ENCODE measurements around the gene SNX32. TPM values are rescaled to one million over a fixed set of nuclear protein-coding genes. Genes with fewer than 3 reads are reported as not detected.

Gene SNX32
- total and polyA plus RNA-seq, 2 of the 13 experiments (the other 11 are each of a cell fraction or from before 2014, with no cell fraction given): 0.09 to 0.34 TPM

DNA sequence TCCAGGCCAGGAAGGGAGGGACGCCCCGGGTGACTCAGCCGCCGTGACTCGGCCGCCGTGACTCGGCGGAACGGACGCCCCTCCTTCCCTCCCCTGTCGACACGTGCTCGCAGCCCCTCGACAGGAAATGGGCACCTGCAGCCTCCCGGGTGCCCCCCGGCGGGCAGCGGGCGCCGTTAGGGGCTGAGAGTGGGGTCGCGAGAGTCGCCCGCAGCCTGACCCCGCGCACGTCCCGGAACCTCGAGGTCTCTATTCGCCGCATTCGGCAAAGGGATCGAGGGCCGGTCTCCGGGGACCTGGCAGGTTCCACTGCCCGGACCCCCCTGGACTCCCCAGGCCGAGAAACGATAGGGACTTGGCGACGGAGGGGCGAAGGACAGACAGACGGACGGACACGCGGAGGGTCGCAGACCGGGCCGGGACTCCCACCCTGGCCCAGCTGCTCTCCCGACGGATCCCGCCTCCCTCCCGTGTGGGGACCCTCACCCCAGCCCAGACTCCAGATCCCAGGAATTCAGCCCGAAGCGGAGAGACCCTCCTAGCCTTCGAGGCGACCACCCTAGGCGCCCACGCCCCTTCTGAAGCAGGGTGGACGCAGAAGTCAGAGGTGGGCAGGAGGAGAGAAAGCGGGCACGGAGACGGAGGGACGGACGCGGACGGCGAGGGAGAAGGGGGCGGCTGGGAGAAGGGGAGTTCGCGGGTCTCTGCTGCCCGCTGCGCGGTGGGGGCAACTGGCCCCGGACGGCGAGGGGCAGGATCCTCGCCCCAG, 65.8 kb downstream of the SNX32 start (continued):
- TF ChIP-seq, protein P1, sequence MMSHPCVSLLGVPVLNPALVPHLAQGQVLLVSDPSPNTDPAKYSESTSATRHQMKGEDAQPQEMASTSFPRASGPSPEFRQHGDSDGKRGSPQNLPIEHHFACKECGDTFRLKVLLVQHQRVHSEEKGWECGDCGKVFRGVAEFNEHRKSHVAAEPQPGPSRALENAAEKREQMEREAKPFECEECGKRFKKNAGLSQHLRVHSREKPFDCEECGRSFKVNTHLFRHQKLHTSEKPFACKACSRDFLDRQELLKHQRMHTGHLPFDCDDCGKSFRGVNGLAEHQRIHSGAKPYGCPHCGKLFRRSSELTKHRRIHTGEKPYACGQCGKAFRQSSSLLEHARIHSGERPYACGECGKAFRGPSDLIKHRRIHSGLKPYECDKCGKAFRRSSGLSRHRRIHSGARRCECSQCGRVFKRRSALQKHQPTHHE (CRISPR knock-in tag; IDR thresholded peaks at IDR 0.05; ENCODE audit: borderline replicate concordance): no peak
- TF ChIP-seq MAFG (CRISPR knock-in tag; IDR thresholded peaks at IDR 0.05) (peak; percentile 92), ZBTB3 (CRISPR knock-in tag; IDR thresholded peaks at IDR 0.05; ENCODE audit: borderline replicate concordance, low read depth) (no peak), BRD4 (CRISPR knock-in tag; IDR thresholded peaks at IDR 0.05) (0 out of 2 replicates have a peak, but pooled peaks have one; percentile 19), KDM6A (CRISPR knock-in tag; IDR thresholded peaks at IDR 0.05; ENCODE audit: low read depth) (no peak), ZNF557 (CRISPR knock-in tag; IDR thresholded peaks at IDR 0.05) (no peak), MAFF (IDR thresholded peaks at IDR 0.05; ENCODE audit: low read depth, low read length) (no peak; the same call in 1 of the 2 replicates), TCF7 (IDR thresholded peaks at IDR 0.05; ENCODE audit: low read depth) (no peak), ETV6 (CRISPR knock-in tag; conservative IDR thresholded peaks at IDR 0.05) (0 out of 2 replicates have a peak, but pooled peaks have one; percentile 60), ZIK1 (CRISPR knock-in tag; IDR thresholded peaks at IDR 0.05; ENCODE audit: borderline replicate concordance, low read depth) (peak; percentile 57; the same call in 1 of the 2 replicates), KLF6 (CRISPR knock-in tag; IDR thresholded peaks at IDR 0.05) (0 out of 2 replicates have a peak, but pooled peaks have one; percentile 44), FOXC1 (CRISPR knock-in tag; IDR thresholded peaks at IDR 0.05; ENCODE audit: borderline replicate concordance) (peak; percentile 45; the same call in 1 of the 2 replicates), ZNF607 (CRISPR knock-in tag; IDR thresholded peaks at IDR 0.05; ENCODE audit: borderline replicate concordance) (no peak; the same call in 1 of the 2 replicates), ZNF430 (CRISPR knock-in tag; IDR thresholded peaks at IDR 0.05) (peak; percentile 69; the same call in 1 of the 2 replicates), IRF2 (CRISPR knock-in tag; IDR thresholded peaks at IDR 0.05) (no peak), NFRKB (IDR thresholded peaks at IDR 0.05) (no peak), SP4 (CRISPR knock-in tag; IDR thresholded peaks at IDR 0.05) (peak; percentile 71; the same call in 1 of the 2 replicates), ZNF605 (CRISPR knock-in tag; IDR thresholded peaks at IDR 0.05) (peak; percentile 87), YEATS2 (CRISPR knock-in tag; IDR thresholded peaks at IDR 0.05; ENCODE audit: borderline replicate concordance) (no peak), TOE1 (CRISPR knock-in tag; IDR thresholded peaks at IDR 0.05) (no peak), NFYB (CRISPR knock-in tag; IDR thresholded peaks at IDR 0.05) (no peak), ZNF432 (CRISPR knock-in tag; IDR thresholded peaks at IDR 0.05; ENCODE audit: borderline replicate concordance) (no peak)
- TF ChIP-seq, protein P2, sequence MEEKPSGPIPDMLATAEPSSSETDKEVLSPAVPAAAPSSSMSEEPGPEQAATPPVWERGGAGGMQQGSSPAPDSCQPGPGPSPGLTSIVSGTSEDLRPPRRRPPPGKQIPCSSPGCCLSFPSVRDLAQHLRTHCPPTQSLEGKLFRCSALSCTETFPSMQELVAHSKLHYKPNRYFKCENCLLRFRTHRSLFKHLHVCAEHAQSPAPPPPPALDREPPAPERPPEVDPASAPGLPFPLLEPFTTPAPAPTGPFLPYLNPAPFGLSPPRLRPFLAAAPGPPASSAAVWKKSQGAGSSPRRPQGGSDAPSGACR (CRISPR knock-in tag; IDR thresholded peaks at IDR 0.05): 0 out of 2 replicates have a peak, but pooled peaks have one; percentile 73
- TF ChIP-seq, protein P3, sequence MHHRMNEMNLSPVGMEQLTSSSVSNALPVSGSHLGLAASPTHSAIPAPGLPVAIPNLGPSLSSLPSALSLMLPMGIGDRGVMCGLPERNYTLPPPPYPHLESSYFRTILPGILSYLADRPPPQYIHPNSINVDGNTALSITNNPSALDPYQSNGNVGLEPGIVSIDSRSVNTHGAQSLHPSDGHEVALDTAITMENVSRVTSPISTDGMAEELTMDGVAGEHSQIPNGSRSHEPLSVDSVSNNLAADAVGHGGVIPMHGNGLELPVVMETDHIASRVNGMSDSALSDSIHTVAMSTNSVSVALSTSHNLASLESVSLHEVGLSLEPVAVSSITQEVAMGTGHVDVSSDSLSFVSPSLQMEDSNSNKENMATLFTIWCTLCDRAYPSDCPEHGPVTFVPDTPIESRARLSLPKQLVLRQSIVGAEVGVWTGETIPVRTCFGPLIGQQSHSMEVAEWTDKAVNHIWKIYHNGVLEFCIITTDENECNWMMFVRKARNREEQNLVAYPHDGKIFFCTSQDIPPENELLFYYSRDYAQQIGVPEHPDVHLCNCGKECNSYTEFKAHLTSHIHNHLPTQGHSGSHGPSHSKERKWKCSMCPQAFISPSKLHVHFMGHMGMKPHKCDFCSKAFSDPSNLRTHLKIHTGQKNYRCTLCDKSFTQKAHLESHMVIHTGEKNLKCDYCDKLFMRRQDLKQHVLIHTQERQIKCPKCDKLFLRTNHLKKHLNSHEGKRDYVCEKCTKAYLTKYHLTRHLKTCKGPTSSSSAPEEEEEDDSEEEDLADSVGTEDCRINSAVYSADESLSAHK (CRISPR knock-in tag; IDR thresholded peaks at IDR 0.05; ENCODE audit: borderline replicate concordance): no peak; the same call in 1 of the 2 replicates
- TF ChIP-seq, protein P4, sequence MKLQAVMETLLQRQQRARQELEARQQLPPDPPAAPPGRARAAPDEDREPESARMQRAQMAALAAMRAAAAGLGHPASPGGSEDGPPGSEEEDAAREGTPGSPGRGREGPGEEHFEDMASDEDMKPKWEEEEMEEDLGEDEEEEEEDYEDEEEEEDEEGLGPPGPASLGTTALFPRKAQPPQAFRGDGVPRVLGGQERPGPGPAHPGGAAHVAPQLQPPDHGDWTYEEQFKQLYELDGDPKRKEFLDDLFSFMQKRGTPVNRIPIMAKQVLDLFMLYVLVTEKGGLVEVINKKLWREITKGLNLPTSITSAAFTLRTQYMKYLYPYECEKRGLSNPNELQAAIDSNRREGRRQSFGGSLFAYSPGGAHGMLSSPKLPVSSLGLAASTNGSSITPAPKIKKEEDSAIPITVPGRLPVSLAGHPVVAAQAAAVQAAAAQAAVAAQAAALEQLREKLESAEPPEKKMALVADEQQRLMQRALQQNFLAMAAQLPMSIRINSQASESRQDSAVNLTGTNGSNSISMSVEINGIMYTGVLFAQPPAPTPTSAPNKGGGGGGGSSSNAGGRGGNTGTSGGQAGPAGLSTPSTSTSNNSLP (IDR thresholded peaks at IDR 0.05; ENCODE audit: low read depth, low read length): no peak
